ENCODE results near the gene NUDT1.

The NUDT1 gene

GRCh38 chr7:2203766-2204300 lies 38.2 kb upstream of the NUDT1 start:
- DNase-seq = no peak
- in situ Hi-C loops (cut with MboI; ENCODE audit: low pct_unique_long_range_greater_than_20kb, low sequenced_read_pairs) = no loop called here

DNA sequence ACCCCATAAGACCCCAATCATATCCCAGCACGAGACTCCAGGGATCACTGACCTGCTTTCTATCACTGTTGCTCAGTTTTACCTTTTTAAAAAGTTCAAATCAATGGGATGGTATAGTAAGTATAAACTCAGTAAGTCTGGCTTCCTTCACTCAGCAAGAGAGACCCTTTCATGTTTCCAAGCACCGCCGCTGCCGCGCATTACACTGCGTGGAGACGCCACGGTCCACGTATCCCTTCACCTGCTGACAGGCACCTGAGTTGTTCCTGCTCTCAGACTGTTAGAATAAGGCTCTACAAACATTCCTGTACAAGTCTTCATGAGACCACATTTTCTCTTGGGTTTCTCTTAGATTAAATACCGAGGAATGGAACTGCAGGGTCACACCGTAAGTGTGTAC lies 37.6 kb upstream of the NUDT1 start:
- in situ Hi-C loops (cut with MboI; ENCODE audit: low pct_unique_long_range_greater_than_20kb, low sequenced_read_pairs) = no loop called here
- no peak for DNase-seq

DNA sequence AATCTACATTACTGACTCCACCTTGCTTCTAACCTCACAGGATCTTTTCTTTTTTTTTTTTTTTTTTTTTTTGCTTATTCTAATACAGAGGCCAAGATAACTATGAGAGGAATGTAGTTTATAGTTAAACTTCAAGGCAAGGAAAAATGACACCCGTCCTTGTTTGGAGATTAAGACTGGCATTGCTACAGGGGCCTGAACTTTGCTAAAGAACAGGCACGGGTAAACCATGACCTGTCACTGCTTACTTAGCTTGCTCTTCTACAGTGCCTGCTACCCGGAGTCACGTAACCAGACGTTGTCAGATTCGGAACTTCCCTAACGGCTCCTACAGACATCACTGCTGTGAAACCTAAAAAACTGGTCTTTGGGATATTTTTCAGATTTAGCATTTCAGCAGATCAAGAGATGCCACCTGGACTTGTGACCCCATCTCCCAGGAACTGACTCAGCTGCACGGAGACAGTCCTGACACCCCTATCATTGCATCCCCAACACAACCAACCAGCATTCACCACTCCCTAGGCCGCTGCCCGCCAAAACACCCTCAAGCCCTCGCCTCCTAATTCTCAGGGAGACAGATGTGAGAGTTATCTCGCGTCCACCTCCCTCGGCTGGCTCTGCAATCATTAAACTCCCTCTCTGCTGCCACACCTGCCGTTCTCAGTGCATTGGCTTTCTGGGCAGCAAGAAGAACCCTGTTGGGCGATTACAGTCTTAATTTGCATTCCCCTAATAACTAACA lies 36.8 kb upstream of the NUDT1 start:
- no peak for DNase-seq
- in situ Hi-C loops (cut with MboI; ENCODE audit: low pct_unique_long_range_greater_than_20kb, low sequenced_read_pairs) = no loop called here

DNA sequence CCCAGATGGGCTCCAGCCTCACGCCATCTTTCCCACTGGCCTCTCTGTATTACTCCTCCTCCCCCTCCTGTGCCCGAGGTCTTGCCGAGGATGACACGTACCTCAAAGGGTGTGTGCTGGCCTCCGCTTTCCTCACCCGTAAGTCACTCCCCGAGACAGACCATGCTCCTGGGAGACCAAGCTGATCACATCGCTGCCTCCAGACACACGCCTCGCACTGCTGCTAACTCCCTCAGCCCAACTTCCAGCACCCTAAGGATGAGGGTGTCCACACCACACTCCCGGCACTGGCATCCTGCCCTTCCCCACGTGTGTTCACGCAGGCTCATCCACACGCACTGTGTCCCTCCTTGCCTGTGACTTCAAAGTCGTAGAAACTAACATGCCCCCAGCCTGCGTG lies 33.3 kb upstream of the NUDT1 start:
- in situ Hi-C loops (cut with MboI; ENCODE audit: low pct_unique_long_range_greater_than_20kb, low sequenced_read_pairs) = no loop called here

GRCh38 chr7:2209146-2209960 lies 32.7 kb upstream of the NUDT1 start:
- peak; percentile 65 for DNase-seq
- in situ Hi-C loops (cut with MboI; ENCODE audit: low pct_unique_long_range_greater_than_20kb, low sequenced_read_pairs) = no loop called here

More for the DNA sequence above, 33.3 kb upstream of the NUDT1 start:
- no peak for DNase-seq

- DNase-seq = no peak
- in situ Hi-C loops (cut with MboI; ENCODE audit: low pct_unique_long_range_greater_than_20kb, low sequenced_read_pairs) = no loop called here
These were observed 32.1 kb upstream of the NUDT1 start for GRCh38 chr7:2209961-2210323.

DNA sequence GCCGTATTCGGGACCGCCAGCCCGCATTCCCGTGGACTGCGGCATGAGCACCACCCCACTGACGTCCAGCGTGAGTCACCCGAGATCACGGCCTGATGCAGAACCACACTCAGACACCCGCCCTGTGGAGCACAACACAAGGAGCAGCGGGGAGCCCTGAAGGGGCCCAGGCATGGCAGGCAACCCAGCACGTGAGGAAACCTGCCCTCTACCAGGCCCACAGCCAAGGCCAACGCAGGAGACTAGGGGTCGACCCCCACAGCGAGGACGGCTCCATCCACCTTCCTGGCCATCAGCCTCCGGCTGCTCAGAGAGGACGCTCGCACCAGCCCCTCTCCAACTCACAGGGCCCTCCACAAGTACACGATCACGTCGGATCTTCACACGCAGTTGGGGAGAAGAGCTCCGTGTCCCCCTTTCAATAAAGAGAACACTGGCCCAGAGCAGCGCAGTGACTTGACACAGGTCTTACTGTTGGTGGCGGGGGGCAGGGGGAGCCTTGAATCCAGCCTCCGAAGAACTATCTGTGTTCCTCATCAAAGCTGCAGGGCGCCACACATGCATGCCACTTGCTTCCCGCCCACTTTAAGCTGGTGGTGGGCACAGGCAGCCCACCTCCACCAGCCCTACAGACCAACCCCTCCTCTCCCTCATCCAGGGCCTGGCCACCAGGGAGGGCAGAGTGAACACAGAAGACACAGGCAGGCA lies 31.3 kb upstream of the NUDT1 start:
- in situ Hi-C loops (cut with MboI; ENCODE audit: low pct_unique_long_range_greater_than_20kb, low sequenced_read_pairs) = no loop called here
- no peak for DNase-seq

DNA sequence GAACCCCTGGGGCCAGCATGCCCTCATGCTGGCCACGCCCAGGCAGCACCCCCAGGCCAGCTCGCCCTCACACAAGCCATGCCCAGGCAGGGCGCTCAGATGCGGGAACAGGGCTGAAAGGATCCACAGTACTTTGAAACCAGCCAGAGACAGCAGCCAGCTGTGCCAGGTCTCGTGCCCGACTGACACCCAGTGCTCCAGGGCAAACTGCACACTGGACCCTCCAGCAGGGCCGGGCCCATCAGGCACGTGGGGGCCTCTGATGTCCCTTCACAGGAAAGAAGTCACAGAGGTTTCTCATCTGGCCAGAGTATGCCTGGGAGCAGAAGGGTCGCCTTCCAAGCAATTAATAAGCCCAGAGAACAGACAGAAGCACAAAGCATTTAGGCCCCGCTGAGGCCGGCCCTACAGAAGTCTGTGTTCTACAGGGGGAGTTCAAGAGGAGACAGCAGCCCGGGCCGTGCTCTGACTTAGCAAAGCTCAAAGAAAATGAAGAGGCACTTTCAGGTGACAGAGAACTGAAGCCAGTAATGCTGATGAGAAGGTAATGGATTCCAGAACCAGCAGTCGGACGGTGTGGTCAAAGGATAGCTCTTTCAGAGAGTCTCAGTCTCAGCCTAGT lies 30.7 kb upstream of the NUDT1 start:
- no peak for DNase-seq
- in situ Hi-C loops (cut with MboI; ENCODE audit: low pct_unique_long_range_greater_than_20kb, low sequenced_read_pairs) = no loop called here

- in situ Hi-C loops (cut with MboI; ENCODE audit: low pct_unique_long_range_greater_than_20kb, low sequenced_read_pairs) = no loop called here
- DNase-seq = no peak
These were observed 30.1 kb upstream of the NUDT1 start for GRCh38 chr7:2211926-2212325.

DNA sequence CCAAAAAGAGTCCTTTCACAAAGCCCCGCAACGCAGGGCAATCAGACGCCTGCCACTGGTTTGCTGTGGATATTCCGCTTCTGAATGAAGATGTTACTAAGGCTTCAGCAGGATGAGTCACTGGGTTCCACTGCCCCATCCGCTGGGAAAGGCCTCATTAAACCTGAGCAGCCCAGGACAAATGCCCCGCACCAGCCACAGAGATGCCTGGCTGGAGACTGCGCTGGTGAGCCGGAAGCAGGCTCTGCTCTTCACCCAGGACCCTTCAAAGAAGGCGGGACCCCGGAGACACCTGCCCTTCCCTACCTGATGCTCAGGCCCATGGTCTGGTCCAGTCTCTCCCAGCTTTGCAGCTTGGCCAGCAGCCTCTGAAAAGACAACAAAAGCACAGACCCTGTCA lies 29.1 kb upstream of the NUDT1 start:
- in situ Hi-C loops (cut with MboI; ENCODE audit: low pct_unique_long_range_greater_than_20kb, low sequenced_read_pairs) = no loop called here
- no peak for DNase-seq

- in situ Hi-C loops (cut with MboI; ENCODE audit: low pct_unique_long_range_greater_than_20kb, low sequenced_read_pairs) = no loop called here
- no peak for DNase-seq
These were observed 28.3 kb upstream of the NUDT1 start for GRCh38 chr7:2213551-2214215.

DNA sequence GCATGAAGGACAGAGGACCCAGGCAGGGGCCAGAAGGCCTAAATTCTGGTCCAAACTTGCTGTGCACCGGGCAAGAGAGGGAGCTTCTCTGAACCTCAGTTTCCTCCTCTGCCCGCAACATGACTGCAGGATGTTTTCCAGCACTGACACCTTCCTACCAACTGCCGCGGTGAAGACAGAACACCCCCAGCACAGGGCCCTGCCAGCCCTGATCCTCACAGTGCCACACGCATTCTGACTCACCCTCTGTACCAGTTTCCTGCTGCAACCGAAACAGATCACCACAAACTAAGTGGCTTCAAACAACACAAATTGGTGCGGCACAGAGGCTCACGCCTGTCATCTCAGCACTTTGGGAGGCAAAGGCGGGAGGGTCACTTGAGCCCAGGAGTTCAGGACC lies 27.4 kb upstream of the NUDT1 start:
- DNase-seq = no peak
- in situ Hi-C loops (cut with MboI; ENCODE audit: low pct_unique_long_range_greater_than_20kb, low sequenced_read_pairs) = no loop called here

- no peak for DNase-seq
- in situ Hi-C loops (cut with MboI; ENCODE audit: low pct_unique_long_range_greater_than_20kb, low sequenced_read_pairs) = no loop called here
These were observed 26.2 kb upstream of the NUDT1 start for GRCh38 chr7:2215851-2216250.

GRCh38 chr7:2217206-2217605 lies 24.8 kb upstream of the NUDT1 start:
- in situ Hi-C loops (cut with MboI; ENCODE audit: low pct_unique_long_range_greater_than_20kb, low sequenced_read_pairs) = no loop called here
- no peak for DNase-seq

- in situ Hi-C loops (cut with MboI; ENCODE audit: low pct_unique_long_range_greater_than_20kb, low sequenced_read_pairs) = no loop called here
- no peak for DNase-seq
These were observed 24.1 kb upstream of the NUDT1 start for GRCh38 chr7:2217716-2218443.

GRCh38 chr7:2218444-2218785 lies 23.6 kb upstream of the NUDT1 start:
- in situ Hi-C loops (cut with MboI; ENCODE audit: low pct_unique_long_range_greater_than_20kb, low sequenced_read_pairs) = no loop called here
- no peak for DNase-seq

GRCh38 chr7:2219136-2219535 lies 22.9 kb upstream of the NUDT1 start:
- DNase-seq = no peak
- in situ Hi-C loops (cut with MboI; ENCODE audit: low pct_unique_long_range_greater_than_20kb, low sequenced_read_pairs) = no loop called here

DNA sequence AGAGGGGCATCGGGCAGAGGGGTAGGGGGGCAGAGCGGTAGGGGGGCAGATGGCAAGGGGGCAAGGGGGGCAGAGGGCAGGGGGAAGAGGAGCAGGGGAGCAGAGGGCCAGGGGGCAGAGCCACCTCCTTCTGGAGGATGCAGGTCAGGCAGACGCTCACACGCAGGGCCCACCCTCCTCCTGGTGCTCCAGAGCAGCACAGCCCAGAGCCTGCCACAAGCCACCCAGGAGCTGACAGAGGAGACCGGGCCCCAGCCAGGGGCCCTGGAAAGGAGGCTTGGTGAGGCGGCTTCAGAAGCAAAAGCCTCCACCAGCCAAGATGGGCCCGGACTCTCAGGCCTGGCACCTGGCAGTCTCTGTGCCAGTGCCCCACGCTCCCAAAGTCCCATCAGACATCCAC lies 22.4 kb upstream of the NUDT1 start:
- no peak for DNase-seq
- in situ Hi-C loops (cut with MboI; ENCODE audit: low pct_unique_long_range_greater_than_20kb, low sequenced_read_pairs) = no loop called here

DNA sequence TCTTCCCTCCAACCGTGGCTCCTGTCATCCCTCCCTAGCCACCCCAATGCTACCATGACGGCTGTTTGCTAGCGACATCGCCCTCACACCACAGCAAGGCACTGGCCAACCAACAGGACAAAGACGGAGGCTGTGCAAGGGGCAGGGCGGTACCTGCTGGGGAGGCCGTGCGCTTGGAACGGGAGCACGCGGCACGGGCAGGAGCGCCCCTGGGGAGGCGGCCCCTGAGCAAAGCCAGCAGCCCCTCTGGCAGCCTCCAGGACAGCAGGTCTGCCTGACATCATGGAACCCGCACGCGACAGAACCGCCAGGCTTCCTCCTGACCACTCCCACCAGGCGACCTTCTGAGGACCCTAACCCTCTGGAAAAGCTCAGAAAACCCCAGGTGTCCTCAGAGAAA lies 22.0 kb upstream of the NUDT1 start:
- no peak for DNase-seq
- in situ Hi-C loops (cut with MboI; ENCODE audit: low pct_unique_long_range_greater_than_20kb, low sequenced_read_pairs) = no loop called here
